Measurements from ENCODE around the gene BTF3L4.
"Not testable (repeated sequence)": the region's sequence is repeated elsewhere in the genome, so short reads cannot be mapped to it uniquely, and the experiment has no call there.

The BTF3L4 gene

GRCh38 chr1:52055866-52056162 lies 281 bp upstream of the BTF3L4 start:
- DNase-seq = no peak

DNA sequence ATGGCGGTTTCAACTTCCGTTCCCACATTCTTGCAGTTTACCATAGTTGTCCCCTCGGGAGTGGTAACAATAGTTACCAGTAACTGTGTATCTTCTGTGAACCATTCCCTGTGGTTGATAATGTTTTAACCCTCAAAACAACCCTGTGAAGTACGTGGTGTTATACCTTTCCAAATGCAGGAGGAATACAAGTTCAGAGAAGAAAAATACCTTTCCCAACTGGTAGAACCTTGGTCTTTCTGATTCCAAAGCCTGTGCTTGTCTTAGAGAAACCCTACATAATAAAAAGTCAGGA lies 789 bp downstream of the BTF3L4 start:
- DNase-seq = no peak

DNA sequence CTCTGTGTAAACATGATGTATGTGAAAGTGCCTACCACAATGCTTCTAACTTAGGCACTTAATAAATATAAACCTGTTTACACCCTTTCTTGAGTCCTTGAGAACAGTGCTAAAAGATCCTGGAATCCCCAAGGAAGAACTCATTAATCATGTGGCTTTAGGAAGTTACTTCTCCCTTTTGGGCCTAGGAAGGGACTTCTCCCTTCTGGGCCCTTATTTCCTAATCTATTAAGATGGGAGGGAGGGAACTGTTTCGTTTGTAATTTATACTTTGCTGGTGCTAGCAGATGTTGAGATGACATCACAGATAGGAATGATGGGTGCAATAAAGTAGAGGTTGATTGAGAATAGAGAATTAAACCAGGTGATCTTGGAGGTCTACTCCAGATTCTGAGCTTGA lies 1.2 kb downstream of the BTF3L4 start:
- DNase-seq = no peak

GRCh38 chr1:52057876-52058415 lies 1.9 kb downstream of the BTF3L4 start:
- no peak for DNase-seq

- no peak for DNase-seq
Observed at GRCh38 chr1:52059321-52059720, 3.2 kb downstream of the BTF3L4 start.

DNA sequence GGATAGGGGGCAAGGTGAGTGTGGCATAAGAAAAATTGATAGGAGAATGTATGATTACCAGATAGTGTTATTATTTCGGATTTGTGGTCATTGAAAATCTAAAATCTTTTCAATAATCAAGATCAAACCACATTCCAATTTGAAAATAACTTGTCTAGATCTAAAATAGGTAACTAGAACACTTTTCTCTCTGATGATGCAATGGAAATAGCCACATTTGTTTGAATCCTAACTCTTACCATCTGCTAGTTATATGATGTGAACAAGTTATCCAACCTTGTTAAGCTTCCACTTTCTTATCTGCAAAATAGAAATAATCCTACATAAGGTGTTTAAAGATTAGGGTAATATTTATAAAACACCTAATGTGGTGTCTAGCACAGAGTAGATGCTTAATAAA lies 3.8 kb downstream of the BTF3L4 start:
- DNase-seq = no peak

- no peak for DNase-seq
Observed at GRCh38 chr1:52060822-52061221, 4.7 kb downstream of the BTF3L4 start.

DNA sequence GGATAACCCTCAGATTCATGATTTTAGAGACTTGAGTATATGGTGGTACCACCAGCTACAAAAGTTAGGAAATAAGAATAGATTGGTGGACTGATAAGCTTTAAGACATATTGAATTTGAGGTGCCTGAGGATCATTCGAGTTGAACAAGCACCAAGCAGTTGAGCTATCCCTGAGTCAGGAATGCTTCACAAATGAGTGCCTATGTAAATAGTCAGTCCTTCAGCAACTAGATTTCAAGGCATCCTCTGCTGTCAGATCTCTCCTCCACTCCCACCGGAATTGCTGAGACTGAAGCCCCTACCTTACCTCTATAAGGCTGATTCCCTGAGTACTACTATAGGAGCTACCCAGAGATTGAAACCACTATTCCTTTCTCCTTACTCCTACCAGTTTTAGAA lies 7.1 kb downstream of the BTF3L4 start:
- DNase-seq = no peak

DNA sequence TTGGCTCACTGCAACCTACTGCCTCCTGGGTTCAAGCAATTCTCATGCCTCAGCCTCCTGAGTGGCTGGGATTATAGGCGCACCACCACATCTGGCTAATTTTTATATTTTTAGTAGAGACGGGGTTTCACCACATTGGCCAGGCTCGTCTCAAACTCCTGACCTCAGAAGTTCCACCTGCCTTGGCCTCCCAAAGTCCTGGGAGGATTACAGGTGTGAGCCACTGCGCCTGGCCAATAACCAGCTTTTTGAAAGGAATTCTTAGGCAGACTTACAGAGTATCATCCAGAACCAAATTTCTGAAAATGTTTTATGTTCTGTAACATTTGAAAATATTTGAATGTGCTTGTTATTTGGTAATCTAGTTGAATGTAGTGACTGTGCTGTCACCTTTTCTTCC lies 14.6 kb downstream of the BTF3L4 start:
- no peak for DNase-seq

DNA sequence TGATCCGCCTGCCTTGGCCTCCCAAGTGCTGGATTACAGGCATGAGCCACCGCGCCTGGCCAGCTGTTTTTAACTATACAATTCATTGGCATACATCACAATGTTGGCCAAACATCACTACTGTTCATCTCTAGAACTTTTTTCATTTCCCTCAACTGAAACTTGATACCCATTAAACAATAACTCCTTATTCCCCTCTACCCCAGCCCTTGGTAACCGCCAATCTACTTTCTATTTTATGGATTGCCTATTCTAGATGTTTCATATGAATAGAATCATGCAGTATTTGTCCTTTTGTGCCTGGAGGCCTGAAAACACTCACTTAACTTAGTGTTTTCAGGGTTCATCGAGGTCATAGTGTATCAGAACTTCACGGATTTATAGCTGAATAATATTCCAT lies 16.2 kb downstream of the BTF3L4 start:
- no peak for DNase-seq

GRCh38 chr1:52077277-52077676 lies 21.2 kb downstream of the BTF3L4 start:
- DNase-seq = not testable (repeated sequence)

DNA sequence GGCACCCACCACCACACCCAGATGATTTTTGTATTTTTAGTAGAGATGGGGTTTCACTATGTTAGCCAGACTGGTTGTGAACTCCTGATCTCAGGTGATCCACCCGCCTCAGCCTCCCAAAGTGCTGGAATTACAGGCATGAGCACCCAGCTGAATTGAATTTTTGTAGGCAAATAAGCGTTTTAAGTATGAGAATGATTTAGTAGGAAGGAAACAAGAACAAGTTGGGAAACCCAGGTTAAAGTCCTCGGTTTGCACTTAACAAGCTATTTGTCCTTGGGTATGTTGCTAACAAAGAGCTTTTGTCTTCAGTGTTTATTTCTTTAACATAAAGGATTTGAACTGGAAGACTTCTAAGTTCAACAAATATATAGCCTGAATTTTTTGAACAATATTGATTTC lies 23.9 kb downstream of the BTF3L4 start:
- no peak for DNase-seq

GRCh38 chr1:52087892-52088291 lies 31.8 kb downstream of the BTF3L4 start:
- DNase-seq = not testable (repeated sequence)

GRCh38 chr1:52094300-52094699 lies 38.2 kb downstream of the BTF3L4 start:
- not testable (repeated sequence) for DNase-seq

GRCh38 chr1:52096216-52096615 lies 40.1 kb downstream of the BTF3L4 start:
- no peak for DNase-seq

GRCh38 chr1:52098139-52098871 lies 42.2 kb downstream of the BTF3L4 start:
- no peak for DNase-seq

GRCh38 chr1:52102336-52103013 lies 46.4 kb downstream of the BTF3L4 start:
- no peak for DNase-seq

DNA sequence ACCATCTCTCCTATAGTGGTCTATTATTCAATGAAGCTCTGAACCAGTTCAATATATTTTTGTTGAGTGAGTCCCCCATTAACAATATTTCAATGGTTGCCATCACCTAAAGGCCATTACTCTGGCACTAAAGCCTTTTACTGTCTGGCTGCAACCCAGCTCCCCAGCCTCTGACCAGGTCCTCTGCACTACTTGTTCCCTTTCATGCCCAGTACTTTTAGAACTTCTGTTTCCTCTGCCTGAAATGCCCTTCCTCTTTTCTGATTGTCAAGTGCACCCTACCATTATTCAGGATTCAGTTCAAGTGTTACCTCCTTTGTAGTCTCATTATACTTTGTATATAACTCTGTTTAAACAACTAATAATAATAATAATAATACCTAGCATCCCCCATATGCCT lies 55.4 kb downstream of the BTF3L4 start:
- DNase-seq = no peak

GRCh38 chr1:52112489-52112888 lies 56.4 kb downstream of the BTF3L4 start:
- no peak for DNase-seq

GRCh38 chr1:52119301-52120079 lies 63.4 kb downstream of the BTF3L4 start:
- DNase-seq = no peak

DNA sequence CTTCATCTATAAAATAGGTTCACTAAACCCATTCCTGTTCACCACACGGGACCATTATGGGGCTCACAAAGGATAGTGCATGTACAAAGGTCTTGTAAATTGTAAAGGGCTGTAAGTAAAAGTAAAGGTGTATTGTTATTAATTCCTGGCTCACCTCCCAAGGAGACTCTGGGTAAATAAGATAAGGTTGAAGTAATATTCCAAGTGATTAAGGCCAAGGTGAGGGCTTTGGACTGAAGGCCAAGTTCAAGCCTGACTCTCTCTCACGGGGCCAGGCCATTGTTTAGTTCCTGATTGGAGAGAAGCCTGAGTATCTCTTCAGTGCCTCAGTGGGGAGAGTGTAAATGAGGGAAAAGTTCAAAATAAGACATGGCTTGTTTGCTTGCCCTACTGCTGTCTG lies 66.3 kb downstream of the BTF3L4 start:
- DNase-seq = no peak

- no peak for DNase-seq
Observed at GRCh38 chr1:52123622-52124021, 67.5 kb downstream of the BTF3L4 start.

DNA sequence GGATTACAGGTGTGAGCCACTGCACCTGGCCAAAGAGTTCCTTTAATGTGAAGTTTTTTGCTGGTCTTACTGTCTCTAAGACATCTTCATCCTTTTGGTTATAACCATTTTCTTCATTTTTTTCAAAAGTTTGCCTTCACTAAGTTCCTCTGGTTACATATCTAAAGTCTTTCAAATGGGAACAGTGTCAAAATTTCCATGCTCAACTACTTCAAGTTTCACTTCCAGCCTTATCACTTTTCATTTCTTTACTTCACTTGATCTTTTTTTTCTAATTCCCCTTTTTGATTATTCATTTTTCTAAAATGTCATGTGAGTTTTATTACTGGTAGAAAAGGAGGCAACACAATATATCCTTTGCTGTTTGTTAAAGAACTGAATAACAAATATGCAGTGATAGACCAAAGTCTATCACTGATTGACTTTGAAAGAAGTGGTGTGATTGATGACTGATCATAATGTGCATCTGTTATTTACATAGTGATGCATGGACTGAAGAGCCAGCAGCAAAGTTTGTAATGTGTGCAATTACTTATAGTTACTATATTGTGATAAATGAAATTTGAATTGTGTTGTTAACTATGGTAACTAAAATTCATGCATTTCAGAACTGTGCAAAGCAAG lies 69.8 kb downstream of the BTF3L4 start:
- DNase-seq = no peak

Measured in activated CD8-positive, alpha-beta memory T cell treated with anti-CD3 and anti-CD28 coated beads for 24 hours (primary cell).